ENCODE measurements around the gene PEX13.
A peak's percentile ranks its signal among the peaks of the same experiment; 100 is the strongest.

PEX13 gene

GRCh38 chr2:61016392-61017002 lies 1.0 kb upstream of the PEX13 start:
- TF ChIP-seq, protein P1, sequence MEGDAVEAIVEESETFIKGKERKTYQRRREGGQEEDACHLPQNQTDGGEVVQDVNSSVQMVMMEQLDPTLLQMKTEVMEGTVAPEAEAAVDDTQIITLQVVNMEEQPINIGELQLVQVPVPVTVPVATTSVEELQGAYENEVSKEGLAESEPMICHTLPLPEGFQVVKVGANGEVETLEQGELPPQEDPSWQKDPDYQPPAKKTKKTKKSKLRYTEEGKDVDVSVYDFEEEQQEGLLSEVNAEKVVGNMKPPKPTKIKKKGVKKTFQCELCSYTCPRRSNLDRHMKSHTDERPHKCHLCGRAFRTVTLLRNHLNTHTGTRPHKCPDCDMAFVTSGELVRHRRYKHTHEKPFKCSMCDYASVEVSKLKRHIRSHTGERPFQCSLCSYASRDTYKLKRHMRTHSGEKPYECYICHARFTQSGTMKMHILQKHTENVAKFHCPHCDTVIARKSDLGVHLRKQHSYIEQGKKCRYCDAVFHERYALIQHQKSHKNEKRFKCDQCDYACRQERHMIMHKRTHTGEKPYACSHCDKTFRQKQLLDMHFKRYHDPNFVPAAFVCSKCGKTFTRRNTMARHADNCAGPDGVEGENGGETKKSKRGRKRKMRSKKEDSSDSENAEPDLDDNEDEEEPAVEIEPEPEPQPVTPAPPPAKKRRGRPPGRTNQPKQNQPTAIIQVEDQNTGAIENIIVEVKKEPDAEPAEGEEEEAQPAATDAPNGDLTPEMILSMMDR (IDR thresholded peaks at IDR 0.05; ENCODE audit: low read depth, low read length): no peak
- H3K4me3 ChIP-seq (replicated peaks in 1 of 2; ENCODE audit: low read depth in 2 of 2, low read length in 2 of 2): peak overlapping the region; percentile 88 to 89
- no peak for DNase-seq (ENCODE audit: low read depth in 2 of 2)

GRCh38 chr2:61017003-61017555 lies 441 bp upstream of the PEX13 start:
- DNase-seq (ENCODE audit: low read depth in 2 of 2): peak; percentile 66 to 83
- TF ChIP-seq, protein P1 (IDR thresholded peaks at IDR 0.05; ENCODE audit: low read depth, low read length): no peak
- H3K4me3 ChIP-seq (replicated peaks in 1 of 2; ENCODE audit: low read depth in 2 of 2, low read length in 2 of 2): peak overlapping the region; percentile 88 to 89

DNA sequence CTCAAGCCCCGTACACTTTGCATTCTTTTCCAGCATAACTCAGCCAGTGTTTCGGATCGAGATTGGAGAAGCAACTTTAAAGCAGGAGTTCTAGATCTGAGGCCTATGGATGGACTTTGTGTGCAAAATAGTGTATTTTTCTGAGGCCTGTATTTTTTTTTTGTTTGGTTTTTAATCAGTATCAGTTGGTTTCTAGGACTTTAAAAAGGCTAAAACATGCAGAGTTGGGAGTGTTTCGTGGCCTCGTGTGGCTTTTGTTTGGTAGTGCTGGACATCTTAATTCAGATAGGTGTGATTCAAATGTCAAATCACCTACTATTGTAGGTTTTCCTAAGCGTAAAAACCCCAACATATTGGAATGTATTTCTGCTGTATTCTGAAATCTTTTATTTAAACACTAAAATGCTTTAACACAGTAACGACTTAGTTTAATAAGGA lies 817 bp downstream of the PEX13 start:
- H3K4me3 ChIP-seq (replicated peaks in 1 of 2; ENCODE audit: low read depth in 2 of 2, low read length in 2 of 2): peak overlapping the region; percentile 88 to 89
- TF ChIP-seq, protein P1 (IDR thresholded peaks at IDR 0.05; ENCODE audit: low read depth, low read length): no peak
- DNase-seq (ENCODE audit: low read depth in 2 of 2): peak; percentile 68 to 73

DNA sequence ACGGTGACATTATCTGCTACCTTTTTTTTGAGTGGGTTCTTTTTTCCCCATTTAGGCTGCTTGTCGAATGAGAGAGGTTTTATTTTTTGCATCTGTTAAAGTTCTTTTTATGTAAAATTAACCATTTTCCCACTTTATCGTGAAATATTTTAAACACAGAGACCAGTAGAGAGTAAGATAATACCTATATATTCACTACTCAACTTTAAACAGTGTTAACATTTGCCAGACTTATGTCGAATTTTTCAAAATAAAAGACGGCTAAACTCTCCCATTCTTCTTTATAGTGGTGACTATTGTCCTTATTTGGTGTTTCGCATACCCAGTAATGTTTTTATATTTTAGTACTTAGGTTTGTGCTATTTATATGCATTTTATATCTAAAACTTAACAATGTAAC lies 1.3 kb downstream of the PEX13 start:
- no peak for DNase-seq (ENCODE audit: low read depth in 2 of 2)
- TF ChIP-seq, protein P1 (IDR thresholded peaks at IDR 0.05; ENCODE audit: low read depth, low read length): no peak
- peak overlapping the region; percentile 88 to 89 for H3K4me3 ChIP-seq (replicated peaks in 1 of 2; ENCODE audit: low read depth in 2 of 2, low read length in 2 of 2)

GRCh38 chr2:61021228-61021660 lies 3.7 kb downstream of the PEX13 start:
- no peak overlapping the region for H3K4me3 ChIP-seq (replicated peaks in 1 of 2; ENCODE audit: low read depth in 2 of 2, low read length in 2 of 2)
- no peak for DNase-seq (ENCODE audit: low read depth in 2 of 2)
- TF ChIP-seq, protein P1 (IDR thresholded peaks at IDR 0.05; ENCODE audit: low read depth, low read length): no peak

GRCh38 chr2:61023670-61024069 lies 6.2 kb downstream of the PEX13 start:
- no peak overlapping the region for H3K4me3 ChIP-seq (replicated peaks in 1 of 2; ENCODE audit: low read depth in 2 of 2, low read length in 2 of 2)
- TF ChIP-seq, protein P1 (IDR thresholded peaks at IDR 0.05; ENCODE audit: low read depth, low read length): no peak
- DNase-seq (ENCODE audit: low read depth in 2 of 2): no peak
